ENCODE measurements around the gene SNRNP70.

DNA sequence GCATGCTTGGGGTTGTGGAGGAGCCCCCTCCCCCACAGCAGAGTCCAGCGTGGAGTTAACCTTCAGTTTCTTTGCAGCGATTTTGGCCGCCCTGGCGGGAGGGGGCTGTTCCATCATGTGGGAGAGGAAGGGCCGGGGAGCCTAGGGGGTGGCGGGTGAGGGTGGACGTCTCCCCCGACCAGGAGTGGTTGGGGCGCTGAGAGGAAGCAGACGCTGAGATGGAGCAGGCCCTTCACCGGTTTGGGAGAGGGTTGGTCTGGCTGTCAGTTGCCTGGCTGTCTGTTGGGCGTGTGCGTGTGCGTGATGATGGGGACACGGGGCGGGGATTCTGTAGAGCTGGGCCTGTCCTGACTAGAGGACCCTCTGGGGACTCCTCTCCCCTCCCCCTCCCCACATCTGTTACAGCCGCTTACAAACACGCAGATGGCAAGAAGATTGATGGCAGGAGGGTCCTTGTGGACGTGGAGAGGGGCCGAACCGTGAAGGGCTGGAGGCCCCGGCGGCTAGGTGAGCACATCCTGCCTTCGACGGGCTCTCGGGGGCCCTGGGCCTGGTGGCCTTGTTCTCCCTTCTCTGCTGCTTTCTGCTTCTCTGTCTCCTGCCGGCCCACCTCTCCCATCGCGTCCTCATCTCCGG is 19.1 kb downstream of the SNRNP70 start:
- TF ChIP-seq CTCF (IDR thresholded peaks at IDR 0.05) (no peak), POLR2A (IDR thresholded peaks at IDR 0.05) (no peak)
